HG03460 (cell line): Measurements from ENCODE around the gene NAA80.
"Not testable (repeated sequence)": the region's sequence is repeated elsewhere in the genome, so short reads cannot be mapped to it uniquely, and the experiment has no call there.

Experiments used
- ATAC-seq: cut with Tn5 transposase; IDR thresholded peaks from one replicate; pipeline ENCODE4 v1.9.1; 2021; ENCODE audit not compliant: unreplicated experiment

NAA80 gene

GRCh38 chr3:50292159-50293078, 6.8 kb downstream of the NAA80 start, which contains the start of gene IFRD2:
IFRD2 (minus strand) TSS chr3:50292429; CDS start chr3:50292274, 155 bp downstream.
- peak; percentile 95 for ATAC-seq

- ATAC-seq, result no peak
Measured at GRCh38 chr3:50290161-50290641, 9.0 kb downstream of the NAA80 start.

- ATAC-seq, result no peak
Measured at GRCh38 chr3:50289130-50289529, 10.1 kb downstream of the NAA80 start.

- ATAC-seq, result no peak
Measured at GRCh38 chr3:50288387-50289007, 10.7 kb downstream of the NAA80 start.

DNA sequence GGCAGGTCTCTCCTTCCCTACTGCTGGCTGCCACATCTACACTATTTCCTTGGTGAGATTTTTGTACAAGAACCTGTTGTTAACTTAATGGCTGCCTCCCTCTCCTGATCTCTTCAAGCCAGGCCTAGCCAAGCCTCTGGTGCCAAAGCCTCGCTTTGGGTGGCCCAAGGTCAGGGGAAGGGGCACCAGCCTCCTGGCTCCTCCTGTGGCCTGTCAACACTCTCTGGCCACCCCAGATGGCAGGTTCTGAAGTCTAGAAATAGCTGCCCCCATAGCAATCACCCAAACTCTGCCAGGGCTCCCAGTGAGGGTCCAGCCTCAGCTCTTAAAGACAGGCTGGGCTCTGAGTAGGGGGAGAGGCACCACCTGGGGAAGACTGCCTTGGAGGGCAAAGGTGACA, 11.9 kb downstream of the NAA80 start:
- no peak for ATAC-seq

- no peak for ATAC-seq
Measured at GRCh38 chr3:50286322-50287227, 12.6 kb downstream of the NAA80 start.

GRCh38 chr3:50284121-50284520, 15.1 kb downstream of the NAA80 start:
- not testable (repeated sequence) for ATAC-seq

- ATAC-seq, result no peak
Measured at GRCh38 chr3:50279255-50280016, 19.8 kb downstream of the NAA80 start.

- no peak for ATAC-seq
Measured at GRCh38 chr3:50278880-50279224, 20.4 kb downstream of the NAA80 start, which contains the start of gene LSMEM2. LSMEM2 (plus strand) TSS chr3:50279087; CDS start chr3:50279114, 27 bp downstream.

GRCh38 chr3:50278123-50278879, 20.9 kb downstream of the NAA80 start:
- ATAC-seq, result no peak

GRCh38 chr3:50276762-50277101, 22.5 kb downstream of the NAA80 start:
- ATAC-seq, result no peak

- ATAC-seq, result no peak
Measured at GRCh38 chr3:50275996-50276761, 23.0 kb downstream of the NAA80 start.

DNA sequence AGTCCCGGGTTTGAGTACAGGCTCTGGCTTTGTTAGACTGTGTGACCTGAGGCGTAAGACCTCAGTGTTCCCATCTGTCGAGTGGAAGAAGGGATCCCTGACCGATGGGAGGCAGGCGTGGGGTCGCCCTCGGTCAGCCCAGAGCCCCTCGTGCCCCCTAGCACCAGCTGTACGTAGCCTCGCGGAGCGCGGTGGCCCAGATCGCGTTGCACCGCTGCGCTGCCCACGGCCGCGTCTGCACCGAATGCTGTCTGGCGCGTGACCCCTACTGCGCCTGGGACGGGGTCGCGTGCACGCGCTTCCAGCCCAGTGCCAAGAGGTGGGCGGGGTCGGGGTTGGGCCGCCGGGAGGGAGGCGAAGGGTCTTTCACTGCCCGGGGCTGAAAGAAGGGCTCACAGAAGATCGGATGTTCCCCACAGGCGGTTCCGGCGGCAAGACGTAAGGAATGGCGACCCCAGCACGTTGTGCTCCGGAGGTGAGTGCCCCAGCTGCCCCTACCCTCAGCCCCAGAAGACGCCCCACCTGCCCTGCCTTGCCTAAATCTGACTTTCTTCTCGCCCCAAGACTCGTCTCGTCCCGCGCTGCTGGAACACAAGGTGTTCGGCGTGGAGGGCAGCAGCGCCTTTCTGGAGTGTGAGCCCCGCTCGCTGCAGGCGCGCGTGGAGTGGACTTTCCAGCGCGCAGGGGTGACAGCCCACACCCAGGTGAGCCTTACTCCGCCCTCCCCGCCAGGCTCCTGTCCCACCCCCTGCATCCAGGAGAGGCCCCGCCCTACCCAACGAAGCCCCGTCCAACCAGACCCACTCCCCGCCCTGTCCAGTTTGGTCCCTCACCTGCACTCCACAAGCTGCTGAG, 23.8 kb downstream of the NAA80 start:
- ATAC-seq, result no peak

GRCh38 chr3:50274371-50275104, 24.7 kb downstream of the NAA80 start:
- no peak for ATAC-seq

DNA sequence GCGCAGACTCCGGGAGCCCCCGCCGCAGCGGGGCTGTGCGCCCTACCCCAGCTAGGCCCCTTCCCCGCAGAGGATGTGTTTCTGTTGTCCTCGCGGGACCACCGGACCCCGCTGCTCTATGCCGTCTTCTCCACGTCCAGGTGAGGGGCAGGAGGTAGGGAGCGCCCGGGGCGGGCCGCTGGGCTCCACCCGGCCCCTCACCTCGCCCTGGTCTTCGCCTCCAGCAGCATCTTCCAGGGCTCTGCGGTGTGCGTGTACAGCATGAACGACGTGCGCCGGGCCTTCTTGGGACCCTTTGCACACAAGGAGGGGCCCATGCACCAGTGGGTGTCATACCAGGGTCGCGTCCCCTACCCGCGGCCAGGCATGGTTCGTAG, 25.5 kb downstream of the NAA80 start:
- no peak for ATAC-seq

- peak; percentile 72 for ATAC-seq
Measured at GRCh38 chr3:50272911-50273688, 26.1 kb downstream of the NAA80 start.

- ATAC-seq, result not testable (repeated sequence)
Measured at GRCh38 chr3:50272538-50272910, 26.7 kb downstream of the NAA80 start.
